ENCODE measurements around the gene USP12. TPM values are rescaled to one million over a fixed set of nuclear protein-coding genes. Genes with fewer than 3 reads are reported as not detected.
"Not testable (repeated sequence)": the region's sequence is repeated elsewhere in the genome, so short reads cannot be mapped to it uniquely, and the experiment has no call there.

Gene USP12
- total and polyA plus RNA-seq, 10 donors: 13.3 to 37.3 (median 28.3) TPM

DNA sequence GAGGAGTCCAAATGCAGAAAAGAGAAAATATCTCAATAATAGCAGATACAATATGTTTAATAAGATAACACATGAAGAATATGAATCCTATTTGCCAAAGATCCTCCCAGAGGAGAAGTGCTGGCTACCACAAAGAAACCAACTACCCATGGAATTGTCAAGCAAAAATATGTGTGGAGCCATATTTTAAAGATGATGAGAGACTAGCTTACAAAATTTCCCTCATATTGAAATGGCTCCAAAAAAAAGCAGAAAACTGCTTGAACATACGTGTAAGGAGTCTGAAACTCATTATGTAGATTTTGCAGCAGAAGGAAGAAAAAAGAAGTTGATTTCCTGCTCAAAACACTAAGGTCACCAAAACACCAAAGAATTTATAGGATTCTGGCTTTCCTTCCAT is 94.2 kb downstream of the USP12 start:
- WGBS, 5 donors: 64 to 81% (median 73%) methylated on average over 1 of the region's 1 CpG
- Histone ChIP-seq H3K27me3 (replicated peaks in 1 of 7) (no peaks in the 10 kb centered on the region), H3K4me1 (peaks cover 0 to 29% (median 0%) of the 10 kb centered on the region in 6 donors), H3K9me3 (no peaks in the 10 kb centered on the region), H3K36me3 (peaks cover 0 to 64% (median 15%) of the 10 kb centered on the region in 6 donors), H3K4me3 (no peak overlapping the region), H3K27ac (no peak overlapping the region)
- DNase-seq: no peak
- TF ChIP-seq POLR2A (IDR thresholded peaks at IDR 0.05): no peak
- TF ChIP-seq, protein P1, sequence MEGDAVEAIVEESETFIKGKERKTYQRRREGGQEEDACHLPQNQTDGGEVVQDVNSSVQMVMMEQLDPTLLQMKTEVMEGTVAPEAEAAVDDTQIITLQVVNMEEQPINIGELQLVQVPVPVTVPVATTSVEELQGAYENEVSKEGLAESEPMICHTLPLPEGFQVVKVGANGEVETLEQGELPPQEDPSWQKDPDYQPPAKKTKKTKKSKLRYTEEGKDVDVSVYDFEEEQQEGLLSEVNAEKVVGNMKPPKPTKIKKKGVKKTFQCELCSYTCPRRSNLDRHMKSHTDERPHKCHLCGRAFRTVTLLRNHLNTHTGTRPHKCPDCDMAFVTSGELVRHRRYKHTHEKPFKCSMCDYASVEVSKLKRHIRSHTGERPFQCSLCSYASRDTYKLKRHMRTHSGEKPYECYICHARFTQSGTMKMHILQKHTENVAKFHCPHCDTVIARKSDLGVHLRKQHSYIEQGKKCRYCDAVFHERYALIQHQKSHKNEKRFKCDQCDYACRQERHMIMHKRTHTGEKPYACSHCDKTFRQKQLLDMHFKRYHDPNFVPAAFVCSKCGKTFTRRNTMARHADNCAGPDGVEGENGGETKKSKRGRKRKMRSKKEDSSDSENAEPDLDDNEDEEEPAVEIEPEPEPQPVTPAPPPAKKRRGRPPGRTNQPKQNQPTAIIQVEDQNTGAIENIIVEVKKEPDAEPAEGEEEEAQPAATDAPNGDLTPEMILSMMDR (IDR thresholded peaks at IDR 0.05 in 8 of 11, conservative IDR thresholded peaks at IDR 0.05 in 3 of 11): no peak
- TF ChIP-seq POLR2AphosphoS5 (IDR thresholded peaks at IDR 0.05): no peak
- intact Hi-C loops (cut with DNase I; ENCODE audit: low total_unique reads): no loop called here

DNA sequence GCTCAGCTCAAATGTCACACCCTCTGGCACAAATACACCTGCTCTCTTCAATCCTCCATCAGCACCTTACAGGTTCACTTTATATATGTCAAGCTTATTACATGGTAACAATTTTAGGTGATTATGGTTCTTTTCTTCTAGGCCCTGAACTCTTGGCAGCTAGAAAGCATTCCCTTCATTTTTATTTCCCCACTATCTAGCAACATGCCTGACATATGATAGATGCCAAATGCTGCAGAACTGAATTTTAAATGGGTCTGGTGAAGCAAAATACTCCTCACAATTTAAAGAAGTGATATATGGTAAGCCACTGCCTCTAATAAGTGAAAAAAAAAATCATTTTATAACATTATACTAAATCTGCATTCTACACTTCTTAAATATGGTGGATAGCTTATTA is 95.2 kb downstream of the USP12 start:
- no peak overlapping the region for H3K4me3 ChIP-seq
- no peak for TF ChIP-seq POLR2A (IDR thresholded peaks at IDR 0.05)
- TF ChIP-seq, protein P1 (IDR thresholded peaks at IDR 0.05 in 8 of 11, conservative IDR thresholded peaks at IDR 0.05 in 3 of 11): no peak
- no peak for TF ChIP-seq POLR2AphosphoS5 (IDR thresholded peaks at IDR 0.05)
- DNase-seq: no peak

DNA sequence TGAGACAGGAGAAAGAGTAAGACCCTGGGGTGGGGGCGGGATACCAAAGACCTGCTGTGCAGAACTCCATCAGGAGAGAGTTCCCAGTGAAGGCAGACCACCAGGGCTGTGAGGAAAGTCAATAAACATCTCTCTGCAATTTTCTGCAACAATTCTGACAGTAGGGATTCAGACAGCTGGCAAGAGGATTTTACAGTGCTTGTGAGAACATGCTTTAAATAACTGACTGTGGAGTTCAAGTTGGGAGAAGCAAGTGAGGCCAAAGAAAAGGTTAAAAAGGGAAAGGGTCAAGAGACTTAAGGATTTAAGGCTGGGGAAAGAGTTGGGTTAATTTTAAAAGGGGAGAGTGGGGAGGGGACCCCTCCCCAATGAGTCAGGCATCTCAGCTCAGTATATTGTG is 98.4 kb downstream of the USP12 start:
- H3K4me1 ChIP-seq: peaks cover 0 to 7% (median 0%) of the 10 kb centered on the region in 6 donors
- no peak for DNase-seq
- H3K4me3 ChIP-seq: no peak overlapping the region
- H3K36me3 ChIP-seq: peaks cover 0 to 71% (median 20%) of the 10 kb centered on the region in 6 donors
- no peak overlapping the region for H3K27ac ChIP-seq
- TF ChIP-seq POLR2A (IDR thresholded peaks at IDR 0.05): no peak
- no peak for TF ChIP-seq POLR2AphosphoS5 (IDR thresholded peaks at IDR 0.05)
- TF ChIP-seq, protein P1 (IDR thresholded peaks at IDR 0.05 in 8 of 11, conservative IDR thresholded peaks at IDR 0.05 in 3 of 11): no peak
- H3K9me3 ChIP-seq: no peaks in the 10 kb centered on the region
- no peaks in the 10 kb centered on the region for H3K27me3 ChIP-seq (replicated peaks in 1 of 7)
- 93 to 100% (median 100%) methylated on average over 1 of the region's 1 CpG for WGBS, 5 donors
- intact Hi-C loops (cut with DNase I; ENCODE audit: low total_unique reads): no loop called here

More for the DNA sequence above, 95.2 kb downstream of the USP12 start:
- Histone ChIP-seq H3K9me3 (no peaks in the 10 kb centered on the region), H3K27me3 (replicated peaks in 1 of 7) (no peaks in the 10 kb centered on the region), H3K36me3 (peaks cover 0 to 59% (median 16%) of the 10 kb centered on the region in 6 donors), H3K4me1 (peaks cover 0 to 29% (median 0%) of the 10 kb centered on the region in 6 donors), H3K27ac (no peak overlapping the region)
- intact Hi-C loops (cut with DNase I; ENCODE audit: low total_unique reads): no loop called here

DNA sequence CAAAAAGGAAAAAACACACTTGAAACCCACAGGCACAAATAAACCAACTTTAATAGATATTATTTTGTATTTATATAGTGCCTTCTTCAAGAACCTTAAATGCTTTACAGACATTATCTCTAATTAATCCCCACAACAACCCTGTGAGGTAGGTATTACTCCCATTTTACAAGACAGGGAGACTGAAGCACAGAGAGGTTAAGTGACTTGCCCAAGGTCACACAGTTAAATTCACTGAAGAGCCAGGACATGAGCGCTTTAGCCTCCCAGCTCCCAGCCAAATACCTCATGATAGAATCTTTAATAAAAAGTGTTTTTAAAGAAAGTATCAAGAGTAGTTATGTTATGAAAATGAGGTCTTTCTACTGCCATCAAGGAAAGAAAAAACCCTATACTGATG is 105.5 kb downstream of the USP12 start:
- 93 to 100% (median 100%) methylated on average over 1 of the region's 1 CpG for WGBS, 5 donors

DNA sequence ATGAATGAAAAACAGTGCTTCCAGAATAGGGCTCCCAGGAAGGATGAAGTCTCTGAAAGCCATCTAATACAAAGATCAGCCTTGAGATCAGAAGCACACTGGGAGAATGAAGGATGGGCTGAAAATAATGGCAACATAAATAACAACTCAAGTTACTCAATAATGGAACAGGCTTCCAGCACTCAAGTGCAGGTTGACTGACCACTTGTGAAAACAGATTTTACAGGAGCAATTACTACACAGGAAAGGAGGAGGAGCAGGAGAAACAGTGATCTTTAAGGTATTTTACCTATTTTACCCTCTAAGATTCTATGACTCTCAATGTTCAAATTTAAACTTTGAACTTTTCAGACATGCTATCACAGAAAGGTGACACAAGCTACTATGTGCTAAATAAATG is 106.0 kb downstream of the USP12 start:
- peaks cover 0 to 9% (median 8%) of the 10 kb centered on the region in 8 donors for H3K9me3 ChIP-seq
- DNase-seq: no peak
- intact Hi-C loops (cut with DNase I; ENCODE audit: low total_unique reads): no loop called here
- H3K27me3 ChIP-seq (replicated peaks in 1 of 7): no peaks in the 10 kb centered on the region
- H3K4me1 ChIP-seq: no peaks in the 10 kb centered on the region
- TF ChIP-seq POLR2AphosphoS5 (IDR thresholded peaks at IDR 0.05): no peak
- TF ChIP-seq, protein P1 (IDR thresholded peaks at IDR 0.05 in 8 of 11, conservative IDR thresholded peaks at IDR 0.05 in 3 of 11): no peak
- TF ChIP-seq POLR2A (IDR thresholded peaks at IDR 0.05): no peak
- H3K4me3 ChIP-seq: no peak overlapping the region
- peaks cover 0 to 39% (median 9%) of the 10 kb centered on the region in 6 donors for H3K36me3 ChIP-seq
- H3K27ac ChIP-seq: no peak overlapping the region

More for the DNA sequence above, 105.5 kb downstream of the USP12 start:
- H3K27ac ChIP-seq; H3K9me3 ChIP-seq; H3K4me3 ChIP-seq; H3K4me1 ChIP-seq; DNase-seq; H3K27me3 ChIP-seq (replicated peaks in 1 of 7); intact Hi-C loops (cut with DNase I; ENCODE audit: low total_unique reads): not testable (repeated sequence)
- H3K36me3 ChIP-seq: peaks cover 0 to 43% (median 9%) of the 10 kb centered on the region in 6 donors
